Neural cell (in vitro differentiated cells): ENCODE measurements around the gene POLR1E.

Source experiments
- EP300 ChIP-seq: fragments of 450-650 bp; conservative IDR thresholded peaks from 2 replicates; pipeline ENCODE4 v1.6.1; 2014; ENCODE audit warnings: antibody characterized with exemption, mild to moderate bottlenecking, moderate library complexity; ENCODE audit not compliant: poor library complexity, severe bottlenecking
- EZH2 ChIP-seq: fragments of 200-600, 300-800 bp; shearing (Covaris generic), sonication (generic); IDR thresholded peaks from 2 replicates; pipeline ENCODE4 v1.6.1; 2014; ENCODE audit warnings: antibody characterized with exemption, low read length, borderline replicate concordance, mild to moderate bottlenecking; ENCODE audit not compliant: insufficient read depth, poor library complexity, severe bottlenecking
- POLR2AphosphoS5 ChIP-seq: IDR thresholded peaks from 2 replicates; pipeline ENCODE4 v1.6.1; 2012
- RAD21 ChIP-seq: fragments of 450-650 bp; conservative IDR thresholded peaks from 2 replicates; pipeline ENCODE4 v1.6.1; 2014; ENCODE audit warnings: antibody characterized with exemption, mild to moderate bottlenecking, moderate library complexity
- TAF1 ChIP-seq: IDR thresholded peaks from 2 replicates; pipeline ENCODE4 v1.6.1; 2012; ENCODE audit warnings: low read depth
- TF ChIP-seq, protein P1 (sequence below): fragments of 450-650 bp; IDR thresholded peaks from 2 replicates; pipeline ENCODE4 v1.5.1; 2014; ENCODE audit warnings: antibody characterized with exemption, mild to moderate bottlenecking, moderate library complexity; ENCODE audit not compliant: poor library complexity, severe bottlenecking
- TF ChIP-seq, protein P2 (sequence below): IDR thresholded peaks from 2 replicates; pipeline ENCODE4 v1.6.1; 2012; ENCODE audit warnings: borderline replicate concordance

- TF ChIP-seq EP300, result no peak
- TF ChIP-seq, protein P1, sequence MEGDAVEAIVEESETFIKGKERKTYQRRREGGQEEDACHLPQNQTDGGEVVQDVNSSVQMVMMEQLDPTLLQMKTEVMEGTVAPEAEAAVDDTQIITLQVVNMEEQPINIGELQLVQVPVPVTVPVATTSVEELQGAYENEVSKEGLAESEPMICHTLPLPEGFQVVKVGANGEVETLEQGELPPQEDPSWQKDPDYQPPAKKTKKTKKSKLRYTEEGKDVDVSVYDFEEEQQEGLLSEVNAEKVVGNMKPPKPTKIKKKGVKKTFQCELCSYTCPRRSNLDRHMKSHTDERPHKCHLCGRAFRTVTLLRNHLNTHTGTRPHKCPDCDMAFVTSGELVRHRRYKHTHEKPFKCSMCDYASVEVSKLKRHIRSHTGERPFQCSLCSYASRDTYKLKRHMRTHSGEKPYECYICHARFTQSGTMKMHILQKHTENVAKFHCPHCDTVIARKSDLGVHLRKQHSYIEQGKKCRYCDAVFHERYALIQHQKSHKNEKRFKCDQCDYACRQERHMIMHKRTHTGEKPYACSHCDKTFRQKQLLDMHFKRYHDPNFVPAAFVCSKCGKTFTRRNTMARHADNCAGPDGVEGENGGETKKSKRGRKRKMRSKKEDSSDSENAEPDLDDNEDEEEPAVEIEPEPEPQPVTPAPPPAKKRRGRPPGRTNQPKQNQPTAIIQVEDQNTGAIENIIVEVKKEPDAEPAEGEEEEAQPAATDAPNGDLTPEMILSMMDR, result no peak
- TF ChIP-seq POLR2AphosphoS5, result no peak
- no peak for TF ChIP-seq TAF1
- TF ChIP-seq EZH2, result no peak
- TF ChIP-seq RAD21, result no peak
- TF ChIP-seq, protein P2, sequence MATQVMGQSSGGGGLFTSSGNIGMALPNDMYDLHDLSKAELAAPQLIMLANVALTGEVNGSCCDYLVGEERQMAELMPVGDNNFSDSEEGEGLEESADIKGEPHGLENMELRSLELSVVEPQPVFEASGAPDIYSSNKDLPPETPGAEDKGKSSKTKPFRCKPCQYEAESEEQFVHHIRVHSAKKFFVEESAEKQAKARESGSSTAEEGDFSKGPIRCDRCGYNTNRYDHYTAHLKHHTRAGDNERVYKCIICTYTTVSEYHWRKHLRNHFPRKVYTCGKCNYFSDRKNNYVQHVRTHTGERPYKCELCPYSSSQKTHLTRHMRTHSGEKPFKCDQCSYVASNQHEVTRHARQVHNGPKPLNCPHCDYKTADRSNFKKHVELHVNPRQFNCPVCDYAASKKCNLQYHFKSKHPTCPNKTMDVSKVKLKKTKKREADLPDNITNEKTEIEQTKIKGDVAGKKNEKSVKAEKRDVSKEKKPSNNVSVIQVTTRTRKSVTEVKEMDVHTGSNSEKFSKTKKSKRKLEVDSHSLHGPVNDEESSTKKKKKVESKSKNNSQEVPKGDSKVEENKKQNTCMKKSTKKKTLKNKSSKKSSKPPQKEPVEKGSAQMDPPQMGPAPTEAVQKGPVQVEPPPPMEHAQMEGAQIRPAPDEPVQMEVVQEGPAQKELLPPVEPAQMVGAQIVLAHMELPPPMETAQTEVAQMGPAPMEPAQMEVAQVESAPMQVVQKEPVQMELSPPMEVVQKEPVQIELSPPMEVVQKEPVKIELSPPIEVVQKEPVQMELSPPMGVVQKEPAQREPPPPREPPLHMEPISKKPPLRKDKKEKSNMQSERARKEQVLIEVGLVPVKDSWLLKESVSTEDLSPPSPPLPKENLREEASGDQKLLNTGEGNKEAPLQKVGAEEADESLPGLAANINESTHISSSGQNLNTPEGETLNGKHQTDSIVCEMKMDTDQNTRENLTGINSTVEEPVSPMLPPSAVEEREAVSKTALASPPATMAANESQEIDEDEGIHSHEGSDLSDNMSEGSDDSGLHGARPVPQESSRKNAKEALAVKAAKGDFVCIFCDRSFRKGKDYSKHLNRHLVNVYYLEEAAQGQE, result no peak
These were observed 6.2 kb downstream of the POLR1E start for GRCh38 chr9:37491939-37492338.
